ENCODE data around the gene ARTN.

ARTN gene

DNA sequence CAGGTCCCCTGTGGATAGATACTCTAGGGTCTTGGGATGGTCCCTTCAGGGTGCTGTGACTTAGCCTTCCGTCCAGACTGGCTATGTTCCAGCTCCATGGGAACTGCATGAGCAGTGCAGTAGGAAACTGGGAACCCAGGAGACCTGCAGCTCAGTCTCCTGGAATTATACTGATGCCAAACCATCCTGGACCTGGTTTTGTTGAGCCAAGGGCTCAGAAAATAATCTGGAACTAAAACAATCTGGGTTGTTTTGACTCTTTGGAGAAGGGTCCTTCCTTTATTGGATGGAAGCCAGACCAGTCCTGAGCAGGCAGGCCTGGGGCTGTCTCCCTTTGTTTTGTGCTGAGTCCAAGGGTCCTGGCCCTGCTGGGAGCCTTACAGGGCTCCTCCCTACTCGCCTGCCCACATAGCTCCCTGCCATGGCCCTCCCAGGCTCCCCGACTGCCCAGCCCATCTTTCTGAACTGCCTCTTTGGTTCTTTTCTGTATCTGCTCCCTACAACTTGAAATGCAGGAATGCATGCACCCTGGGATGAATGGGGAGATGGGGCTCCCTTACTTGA is 14.4 kb downstream of the ARTN start:
- peak; percentile 0 for DNase-seq

GRCh38 chr1:43949678-43950077 is 16.1 kb downstream of the ARTN start:
- no peak for DNase-seq

GRCh38 chr1:43951021-43951985 is 17.7 kb downstream of the ARTN start:
- no peak for DNase-seq

- no peak for DNase-seq
Measured at GRCh38 chr1:43952731-43953346, 19.2 kb downstream of the ARTN start.

- no peak for DNase-seq
Measured at GRCh38 chr1:43953361-43953760, 19.8 kb downstream of the ARTN start.

GRCh38 chr1:43954036-43954435 is 20.4 kb downstream of the ARTN start:
- no peak for DNase-seq

GRCh38 chr1:43956234-43956633 is 22.6 kb downstream of the ARTN start:
- no peak for DNase-seq

GRCh38 chr1:43957407-43958040 is 23.9 kb downstream of the ARTN start:
- DNase-seq = no peak

- no peak for DNase-seq
Measured at GRCh38 chr1:43958351-43959255, 25.0 kb downstream of the ARTN start.

- no peak for DNase-seq
Measured at GRCh38 chr1:43960798-43961197, 27.2 kb downstream of the ARTN start.

DNA sequence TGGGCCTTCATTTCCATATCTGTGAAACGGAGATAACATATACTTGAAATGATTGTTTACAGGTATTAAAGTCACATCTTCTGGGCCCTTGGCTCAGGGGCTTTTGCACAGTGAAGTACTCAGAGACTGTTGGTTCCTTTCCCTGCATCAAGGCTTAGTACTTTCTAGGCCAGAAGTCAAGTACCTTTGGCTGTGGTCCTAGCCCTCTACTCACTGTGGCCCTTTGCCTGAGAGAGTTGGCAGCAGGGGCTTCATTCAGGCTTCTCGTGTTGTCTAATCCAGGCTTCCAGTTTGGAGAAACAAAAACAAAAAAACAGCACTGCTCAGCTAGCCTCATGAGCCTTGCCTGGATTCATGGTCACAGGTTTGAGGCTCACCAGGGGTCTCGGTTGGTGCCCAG is 28.1 kb downstream of the ARTN start:
- DNase-seq = no peak

DNA sequence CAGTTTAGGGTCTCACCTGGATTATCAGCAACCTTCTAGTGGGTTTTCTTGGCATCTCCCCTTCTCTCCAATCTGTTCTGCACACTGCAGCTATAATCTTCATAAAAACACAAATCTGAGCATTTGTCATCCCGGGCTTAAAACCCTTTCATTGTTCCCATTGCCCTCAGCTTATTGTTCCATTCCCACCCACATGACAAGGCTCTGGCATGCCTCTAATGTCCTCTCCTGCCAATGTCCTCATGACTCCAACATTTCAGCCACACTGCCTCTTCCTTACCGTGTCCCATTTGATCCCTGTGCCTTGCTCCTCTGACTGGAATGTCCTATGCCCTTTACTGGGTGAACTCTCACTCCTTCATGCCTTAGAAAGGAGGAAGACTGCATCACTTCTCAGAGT is 28.7 kb downstream of the ARTN start:
- DNase-seq = no peak

DNA sequence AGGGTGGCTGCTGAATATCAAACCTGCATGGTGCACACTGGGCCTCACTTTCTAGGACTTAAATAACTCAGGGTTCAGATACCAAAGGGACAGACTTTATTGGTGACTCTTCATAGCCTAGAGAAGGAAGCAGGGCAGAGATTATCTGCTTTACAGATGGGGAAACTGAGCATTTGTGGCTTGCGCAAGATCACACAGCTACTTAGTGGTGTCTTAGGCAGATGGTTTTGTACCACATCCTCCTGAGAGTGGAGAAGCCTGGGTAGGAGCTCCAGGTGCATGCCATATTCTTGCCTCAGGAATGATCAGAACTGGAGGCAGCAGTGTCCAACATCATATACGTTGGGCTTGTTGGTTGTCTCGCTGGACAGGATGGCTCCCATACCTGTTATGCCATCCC is 29.4 kb downstream of the ARTN start:
- no peak for DNase-seq

DNA sequence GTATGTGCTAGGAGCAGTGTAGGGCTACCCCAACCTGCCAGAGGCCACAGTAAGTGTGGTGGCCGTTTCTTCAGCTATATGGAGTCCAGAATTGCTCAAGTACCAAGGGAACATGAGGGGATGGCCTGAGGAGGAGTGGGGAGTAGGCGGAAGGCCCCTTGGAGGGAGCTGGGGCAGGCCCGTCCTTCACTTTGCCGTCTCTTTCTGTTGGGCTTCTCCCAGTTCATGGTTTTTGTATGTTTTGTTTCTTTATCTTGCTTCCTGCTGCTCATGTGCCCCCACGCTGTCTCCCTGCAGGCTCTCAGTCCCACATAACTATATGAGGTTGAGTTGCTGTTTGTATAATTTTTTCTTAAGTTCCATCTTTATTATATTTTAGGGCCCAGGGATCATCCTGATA is 30.3 kb downstream of the ARTN start:
- no peak for DNase-seq

DNA sequence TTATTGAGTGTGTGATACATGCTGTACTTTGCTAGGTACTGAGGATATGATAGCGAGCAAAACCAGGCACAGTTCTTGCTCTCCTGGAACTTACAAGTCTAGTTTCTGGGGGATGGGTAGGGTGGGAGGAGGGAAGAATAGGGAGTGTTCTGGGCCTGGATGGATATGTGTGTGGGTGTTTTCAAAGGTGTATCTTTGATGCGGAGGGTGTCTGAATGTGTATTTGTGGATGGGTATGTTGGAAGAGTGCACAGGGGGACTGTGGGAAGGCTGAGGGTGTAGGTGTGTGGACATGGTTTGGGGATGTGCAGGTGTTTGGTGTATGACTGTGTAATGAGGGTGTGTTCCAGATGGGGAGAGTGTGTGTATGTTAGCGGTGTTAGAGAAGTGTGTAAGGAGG is 31.7 kb downstream of the ARTN start:
- DNase-seq = no peak

- DNase-seq = peak; percentile 53
Measured at GRCh38 chr1:43968348-43968948, 34.8 kb downstream of the ARTN start.

DNA sequence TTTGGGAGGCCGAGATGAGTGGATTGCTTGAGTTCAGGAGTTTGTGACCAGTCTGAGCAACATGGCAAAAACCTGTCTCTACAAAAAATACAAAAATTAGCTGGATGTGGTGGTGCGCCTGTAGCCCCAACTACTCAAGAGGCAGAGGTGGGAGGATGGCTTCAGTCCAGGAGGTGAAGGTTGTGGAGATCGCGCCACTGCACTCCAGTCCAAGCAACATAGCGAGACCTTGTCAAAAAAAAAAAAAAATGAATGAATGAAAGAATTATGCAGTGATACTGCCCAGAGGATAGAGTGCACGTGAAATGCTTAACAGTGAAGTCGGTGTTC is 35.8 kb downstream of the ARTN start:
- DNase-seq = no peak

- peak; percentile 97 for DNase-seq
Measured at GRCh38 chr1:43969746-43970466, 36.3 kb downstream of the ARTN start, which contains the start of gene DPH2. DPH2 (plus strand) TSS chr1:43970010; CDS start chr1:43970176, 166 bp downstream.

GRCh38 chr1:43970502-43970901 is 36.9 kb downstream of the ARTN start:
- DNase-seq = no peak

DNA sequence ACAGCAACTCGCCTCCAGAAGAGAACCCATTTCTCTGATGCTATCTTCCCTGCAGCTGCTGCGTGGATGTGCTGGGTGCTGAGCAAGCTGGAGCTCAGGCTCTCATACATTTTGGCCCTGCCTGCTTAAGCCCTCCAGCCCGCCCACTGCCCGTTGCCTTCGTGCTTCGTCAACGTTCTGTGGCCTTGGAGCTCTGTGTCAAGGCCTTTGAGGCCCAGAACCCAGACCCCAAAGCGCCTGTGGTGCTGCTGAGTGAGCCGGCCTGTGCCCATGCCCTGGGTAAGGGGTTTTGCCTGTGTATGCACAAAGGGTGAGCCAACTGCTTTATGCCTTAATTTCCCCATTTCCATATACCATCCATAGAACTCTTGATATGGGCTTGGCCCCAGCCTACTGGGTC is 37.3 kb downstream of the ARTN start:
- DNase-seq = no peak

DNA sequence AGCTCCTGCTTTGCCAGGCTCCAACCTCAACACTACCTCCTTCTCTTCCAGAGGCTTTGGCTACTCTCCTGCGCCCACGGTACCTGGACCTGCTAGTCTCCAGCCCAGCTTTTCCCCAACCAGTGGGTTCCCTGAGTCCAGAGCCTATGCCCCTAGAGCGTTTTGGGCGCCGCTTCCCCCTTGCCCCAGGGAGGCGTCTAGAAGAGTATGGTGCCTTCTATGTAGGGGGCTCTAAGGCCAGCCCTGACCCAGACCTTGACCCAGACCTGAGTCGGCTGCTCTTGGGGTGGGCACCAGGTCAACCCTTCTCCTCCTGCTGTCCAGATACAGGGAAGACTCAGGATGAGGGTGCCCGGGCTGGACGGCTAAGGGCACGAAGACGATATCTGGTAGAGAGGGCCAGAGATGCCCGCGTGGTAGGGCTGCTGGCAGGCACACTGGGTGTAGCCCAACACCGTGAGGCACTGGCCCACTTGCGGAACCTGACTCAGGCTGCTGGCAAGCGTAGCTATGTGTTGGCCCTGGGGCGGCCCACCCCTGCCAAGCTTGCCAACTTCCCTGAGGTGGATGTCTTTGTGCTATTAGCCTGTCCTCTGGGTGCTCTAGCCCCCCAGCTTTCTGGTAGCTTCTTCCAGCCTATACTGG is 37.9 kb downstream of the ARTN start:
- DNase-seq = no peak

All from NCI-H226 (cell line).